H1 (cell line): Measurements from ENCODE around the gene LRRC17. TPM values are rescaled to one million over a fixed set of nuclear protein-coding genes. Genes with fewer than 3 reads are reported as not detected.

ENCODE experiments used
- CHD7 ChIP-seq: fragments of 300-600 bp; sonication (generic); IDR thresholded peaks from 2 replicates; pipeline ENCODE4 v1.7.1; 2012; ENCODE audit warnings: low read length, moderate library complexity, mild to moderate bottlenecking, inconsistent platforms; ENCODE audit not compliant: insufficient replicate concordance
- GABPA ChIP-seq: IDR thresholded peaks from 2 replicates; pipeline ENCODE4 v1.6.1; 2011; ENCODE audit warnings: mild to moderate bottlenecking, low read length, moderate library complexity, borderline replicate concordance; ENCODE audit not compliant: insufficient read depth
- RAD21 ChIP-seq, 2 experiments: IDR thresholded peaks in 1 of 2; conservative IDR thresholded peaks in 1 of 2; 2 replicates each; pipeline ENCODE4 v1.6.1; 2011; ENCODE audit warnings: low read depth in 2 of 2, low read length in 2 of 2, improper control_type of control experiment in 1 of 2, inconsistent platforms in 1 of 2, mild to moderate bottlenecking in 1 of 2, moderate library complexity in 1 of 2
- SUZ12 ChIP-seq: fragments of 200-600 bp; sonication (generic); IDR thresholded peaks from 2 replicates; pipeline ENCODE4 v1.6.1; 2012; ENCODE audit warnings: mild to moderate bottlenecking, inconsistent platforms, low read length, moderate library complexity, mixed read lengths
- YY1 ChIP-seq: IDR thresholded peaks from 2 replicates; pipeline ENCODE4 v1.6.1; 2011; ENCODE audit warnings: low read depth, mild to moderate bottlenecking, low read length
- polyA plus RNA-seq, 7 experiments: library from polyadenylated mRNA; depleted of rRNA in 3 of 7; stranded (reverse) in 5 of 7; unstranded in 2 of 7; fragments of >200 nt in 5 of 7; fragments of 200-250 nt in 2 of 7; gene quantifications; 1 replicate in 5 of 7; 2 replicates in 1 of 7; 4 replicates in 1 of 7; pipeline versions ENCODE4 v1.2.1 to v1.2.3, GENCODE V29; 2011 to 2013; ENCODE audit warnings: missing spikeins in 2 of 7, mixed read lengths in 2 of 7
- total RNA-seq: library from RNA; stranded (reverse); fragmentation: NEBNext Ultra II Directional; extraction: Animal tissue kit (Norgen Biotek cat#: 25700); gene quantifications from 2 replicates; pipeline ENCODE4 v1.2.1, GENCODE V29; 2021

The LRRC17 gene
- total and polyA plus RNA-seq, 2 of the 8 experiments (the other 6 are each of a cell fraction or from before 2014, with no cell fraction given), result 3.0 TPM

- TF ChIP-seq CHD7 (no peak), YY1 (no peak), RAD21 (IDR thresholded peaks at IDR 0.05 in 1 of 2, conservative IDR thresholded peaks at IDR 0.05 in 1 of 2; ENCODE audit: low read depth in 2 of 2, low read length in 2 of 2) (no peak), SUZ12 (no peak), GABPA (no peak)
- TF ChIP-seq, all 59 proteins: peak for 0
These were observed 55.0 kb downstream of the LRRC17 start (continued) for GRCh38 chr7:102967798-102968197.
